Spinal cord (tissue), 10 donors: ENCODE data around the gene PPFIBP1. TPM values are rescaled to one million over a fixed set of nuclear protein-coding genes. Genes with fewer than 3 reads are reported as not detected.

Experiments
- DNase-seq, 6 donors: peaks; one replicate each; pipeline versions ENCODE4 v3.0.0 to v3.0.0-alpha.2; 2013 to 2015; ENCODE audit warnings: low spot score in 6 of 6, low read depth in 4 of 6
- H3K27ac ChIP-seq: one replicate; pipeline ENCODE4 v1.5.1; 2013; ENCODE audit warnings: low read depth, low read length, control low read depth
- H3K27me3 ChIP-seq: one replicate; pipeline ENCODE4 v1.6.1; 2013; ENCODE audit warnings: low read length; ENCODE audit not compliant: control insufficient read depth, insufficient read depth
- H3K36me3 ChIP-seq: one replicate; pipeline ENCODE4 v1.6.1; 2013; ENCODE audit warnings: low read length; ENCODE audit not compliant: control insufficient read depth, insufficient read depth
- H3K4me1 ChIP-seq: one replicate; pipeline ENCODE4 v1.6.1; 2013; ENCODE audit warnings: low read length; ENCODE audit not compliant: control insufficient read depth, insufficient read depth
- H3K4me3 ChIP-seq: one replicate; pipeline ENCODE4 v1.5.1; 2013; ENCODE audit warnings: low read depth, low read length, control low read depth
- H3K9me3 ChIP-seq: one replicate; pipeline ENCODE4 v1.6.1; 2013; ENCODE audit warnings: low read length; ENCODE audit not compliant: control insufficient read depth, insufficient read depth
- WGBS: methylation state at CpG from one replicate; pipeline ENCODE4 v1.1.5; 2013; ENCODE audit warnings: missing lambda C conversion rate; ENCODE audit not compliant: insufficient coverage; 5-methylcytosine and 5-hydroxymethylcytosine counted together
- polyA plus RNA-seq, 2 donors: library from polyadenylated mRNA; unstranded; fragments of 120-200 nt; gene quantifications; one replicate each; pipeline ENCODE4 v1.2.1, GENCODE V29; 2013; ENCODE audit not compliant: insufficient read length in 2 of 2
- total RNA-seq, 2 donors: library from RNA; depleted of rRNA in 1 of 2; stranded (reverse); fragments of 120-200 nt in 1 of 2; fragments of >200 nt in 1 of 2; gene quantifications; one replicate each; pipeline versions ENCODE4 v1.2.3 to v1.2.4, GENCODE V29; 2013 to 2014
- donor health status: healthy.

The PPFIBP1 gene
- total and polyA plus RNA-seq, 4 donors, result 30.2 to 246 (median 83.7) TPM

- 60% methylated on average over 1 of the region's 3 CpGs for WGBS
- no peak overlapping the region for H3K4me3 ChIP-seq
- H3K27ac ChIP-seq, result no peak overlapping the region
These were observed 90.4 kb downstream of the PPFIBP1 start for GRCh38 chr12:27614386-27614785.

GRCh38 chr12:27614866-27615265, 90.9 kb downstream of the PPFIBP1 start:
- DNase-seq, result no peak

More at GRCh38 chr12:27614386-27614785, 90.4 kb downstream of the PPFIBP1 start:
- Histone ChIP-seq H3K4me1 (peaks cover 5% of the 10 kb centered on the region), H3K36me3 (no peaks in the 10 kb centered on the region), H3K9me3 (no peaks in the 10 kb centered on the region), H3K27me3 (no peaks in the 10 kb centered on the region)
- no peak for DNase-seq

GRCh38 chr12:27615331-27615891, 91.4 kb downstream of the PPFIBP1 start:
- Histone ChIP-seq H3K4me1 (peaks cover 5% of the 10 kb centered on the region), H3K9me3 (no peaks in the 10 kb centered on the region), H3K27me3 (no peaks in the 10 kb centered on the region), H3K4me3 (no peak overlapping the region), H3K27ac (no peak overlapping the region), H3K36me3 (no peaks in the 10 kb centered on the region)
- DNase-seq, result no peak

More at GRCh38 chr12:27614866-27615265, 90.9 kb downstream of the PPFIBP1 start:
- no CpG with 5 or more reads among the region's 3 CpGs for WGBS
- H3K27me3 ChIP-seq, result no peaks in the 10 kb centered on the region
- H3K4me1 ChIP-seq, result peaks cover 5% of the 10 kb centered on the region
- no peaks in the 10 kb centered on the region for H3K9me3 ChIP-seq
- H3K27ac ChIP-seq, result no peak overlapping the region
- no peak overlapping the region for H3K4me3 ChIP-seq
- no peaks in the 10 kb centered on the region for H3K36me3 ChIP-seq

- Histone ChIP-seq H3K27ac (no peak overlapping the region), H3K4me1 (peaks cover 5% of the 10 kb centered on the region), H3K9me3 (no peaks in the 10 kb centered on the region), H3K27me3 (no peaks in the 10 kb centered on the region), H3K36me3 (no peaks in the 10 kb centered on the region), H3K4me3 (no peak overlapping the region)
- DNase-seq, result no peak
- 85% methylated on average over 4 of the region's 5 CpGs for WGBS
These were observed 92.5 kb downstream of the PPFIBP1 start for GRCh38 chr12:27616356-27617142.

GRCh38 chr12:27618836-27619235, 94.8 kb downstream of the PPFIBP1 start:
- H3K9me3 ChIP-seq, result no peaks in the 10 kb centered on the region
- peaks cover 4% of the 10 kb centered on the region for H3K4me1 ChIP-seq
- H3K27ac ChIP-seq, result no peak overlapping the region
- 98% methylated on average over 5 of the region's 7 CpGs for WGBS
- no peaks in the 10 kb centered on the region for H3K27me3 ChIP-seq
- no peaks in the 10 kb centered on the region for H3K36me3 ChIP-seq
- H3K4me3 ChIP-seq, result no peak overlapping the region
- DNase-seq, result no peak

GRCh38 chr12:27619308-27619707, 95.3 kb downstream of the PPFIBP1 start:
- Histone ChIP-seq H3K27me3 (no peaks in the 10 kb centered on the region), H3K27ac (no peak overlapping the region), H3K4me1 (no peaks in the 10 kb centered on the region), H3K36me3 (no peaks in the 10 kb centered on the region), H3K4me3 (no peak overlapping the region), H3K9me3 (no peaks in the 10 kb centered on the region)
- DNase-seq, result no peak

- 100% methylated on average over 2 of the region's 2 CpGs for WGBS
- Histone ChIP-seq H3K27me3 (no peaks in the 10 kb centered on the region), H3K4me1 (no peaks in the 10 kb centered on the region), H3K27ac (no peak overlapping the region), H3K4me3 (no peak overlapping the region), H3K36me3 (no peaks in the 10 kb centered on the region), H3K9me3 (no peaks in the 10 kb centered on the region)
- DNase-seq, result no peak
These were observed 96.1 kb downstream of the PPFIBP1 start for GRCh38 chr12:27620121-27620520.

- no peaks in the 10 kb centered on the region for H3K9me3 ChIP-seq
These were observed 98.6 kb downstream of the PPFIBP1 start for GRCh38 chr12:27622436-27623195.

GRCh38 chr12:27623645-27624044, 99.6 kb downstream of the PPFIBP1 start:
- no peaks in the 10 kb centered on the region for H3K9me3 ChIP-seq
- H3K4me1 ChIP-seq, result no peaks in the 10 kb centered on the region
- H3K4me3 ChIP-seq, result no peak overlapping the region
- DNase-seq, result no peak
- no peaks in the 10 kb centered on the region for H3K36me3 ChIP-seq
- H3K27me3 ChIP-seq, result no peaks in the 10 kb centered on the region
- 93% methylated on average over 5 of the region's 5 CpGs for WGBS
- H3K27ac ChIP-seq, result no peak overlapping the region

More at GRCh38 chr12:27622436-27623195, 98.6 kb downstream of the PPFIBP1 start:
- no peaks in the 10 kb centered on the region for H3K4me1 ChIP-seq
- H3K27ac ChIP-seq, result no peak overlapping the region
- 81% methylated on average over 3 of the region's 9 CpGs for WGBS
- no peak overlapping the region for H3K4me3 ChIP-seq
- no peak for DNase-seq
- no peaks in the 10 kb centered on the region for H3K36me3 ChIP-seq
- H3K27me3 ChIP-seq, result no peaks in the 10 kb centered on the region
